Fibroblast of lung (primary cell): ENCODE results near the gene SSBP3. TPM values are rescaled to one million over a fixed set of nuclear protein-coding genes. Genes with fewer than 3 reads are reported as not detected.

ENCODE experiments used
- DNase-seq, 2 donors: peaks; one replicate each; pipeline versions ENCODE4 v3.0.0 to v3.0.0-alpha.2; 2010; ENCODE audit warnings: low read depth in 2 of 2
- H2AFZ ChIP-seq: 2 replicates; pipeline ENCODE4 v1.5.1; 2012; ENCODE audit warnings: low read length, control low read depth, inconsistent platforms
- H3K27ac ChIP-seq: 2 replicates; pipeline ENCODE4 v1.5.1; 2011; ENCODE audit warnings: low read length, control low read depth; ENCODE audit not compliant: insufficient read depth
- H3K27me3 ChIP-seq: 2 replicates; pipeline ENCODE4 v1.5.1; 2011; ENCODE audit warnings: mild to moderate bottlenecking, low read length; ENCODE audit not compliant: control insufficient read depth, insufficient read depth
- H3K36me3 ChIP-seq: 2 replicates; pipeline ENCODE4 v1.5.1; 2011; ENCODE audit warnings: low read length; ENCODE audit not compliant: control insufficient read depth, insufficient read depth
- H3K4me1 ChIP-seq: 2 replicates; pipeline ENCODE4 v1.5.1; 2011; ENCODE audit warnings: low read length; ENCODE audit not compliant: control insufficient read depth, insufficient read depth; ENCODE audit errors: extremely low read depth
- H3K4me2 ChIP-seq: 2 replicates; pipeline ENCODE4 v1.5.1; 2011; ENCODE audit warnings: low read length, control low read depth; ENCODE audit not compliant: insufficient read depth; ENCODE audit errors: extremely low read depth
- H3K4me3 ChIP-seq, 4 experiments: fragments of 200-600 bp in 1 of 4; sonication (generic) in 1 of 4; replicated peaks in 1 of 4; 2 replicates each; pipeline ENCODE4 v1.5.1; 2011 to 2016; ENCODE audit warnings: low read length in 4 of 4, low read depth in 3 of 4, mild to moderate bottlenecking in 3 of 4, control low read depth in 2 of 4, inconsistent platforms in 1 of 4, mixed read lengths in 1 of 4; ENCODE audit not compliant: insufficient read depth in 1 of 4; ENCODE audit errors: control extremely low read depth in 1 of 4
- H3K79me2 ChIP-seq: 2 replicates; pipeline ENCODE4 v1.5.1; 2012; ENCODE audit warnings: mild to moderate bottlenecking, low read length, inconsistent platforms; ENCODE audit not compliant: control insufficient read depth, insufficient read depth
- H3K9ac ChIP-seq: 2 replicates; pipeline ENCODE4 v1.5.1; 2011; ENCODE audit warnings: mild to moderate bottlenecking, low read length, control low read depth; ENCODE audit not compliant: insufficient read depth
- H3K9me3 ChIP-seq: 2 replicates; pipeline ENCODE4 v1.5.1; 2012; ENCODE audit warnings: low read depth, low read length; ENCODE audit not compliant: control insufficient read depth, insufficient read depth
- H4K20me1 ChIP-seq: 2 replicates; pipeline ENCODE4 v1.5.1; 2011; ENCODE audit warnings: low read length; ENCODE audit not compliant: control insufficient read depth, insufficient read depth; ENCODE audit errors: extremely low read depth
- CTCF ChIP-seq, 2 donors: IDR thresholded peaks in 1 of 2; conservative IDR thresholded peaks in 1 of 2; 1 replicate in 1 of 2; 2 replicates in 1 of 2; pipeline ENCODE4 v1.5.1; 2011 to 2012; ENCODE audit warnings: low read length in 2 of 2, control low read depth in 1 of 2, inconsistent platforms in 1 of 2, low read depth in 1 of 2, mild to moderate bottlenecking in 1 of 2
- EZH2 ChIP-seq: IDR thresholded peaks from 2 replicates; pipeline ENCODE4 v1.5.1; 2012; ENCODE audit warnings: low read length, control low read depth, mild to moderate bottlenecking; ENCODE audit errors: missing control alignments
- polyA plus RNA-seq, 2 donors: library from polyadenylated mRNA; depleted of rRNA in 1 of 2; stranded (reverse) in 1 of 2; unstranded in 1 of 2; fragments of >200 nt; gene quantifications; 2 replicates each; pipeline ENCODE4 v1.2.1, GENCODE V29; 2011 to 2012; ENCODE audit warnings: missing spikeins in 1 of 2
- total RNA-seq: library from RNA; depleted of rRNA; stranded (reverse); fragments of >200 nt; gene quantifications from 2 replicates; pipeline ENCODE4 v1.2.1, GENCODE V29; 2014

The SSBP3 gene
- total and polyA plus RNA-seq, 2 donors (not counting 1 experiment from before 2014, with no cell fraction given) = 9.4 to 26.4 TPM

- Histone ChIP-seq H3K4me2 (no peak overlapping the region), H2AFZ (no peak overlapping the region), H3K4me1 (peaks cover 23% of the 10 kb centered on the region), H3K36me3 (no peaks in the 10 kb centered on the region), H3K27ac (no peak overlapping the region), H4K20me1 (no peaks in the 10 kb centered on the region), H3K79me2 (no peaks in the 10 kb centered on the region), H3K27me3 (no peaks in the 10 kb centered on the region), H3K9ac (no peak overlapping the region), H3K9me3 (no peaks in the 10 kb centered on the region), H3K4me3 (no peak overlapping the region)
- TF ChIP-seq CTCF (conservative IDR thresholded peaks at IDR 0.05 in 1 of 2, IDR thresholded peaks at IDR 0.05 in 1 of 2; ENCODE audit: low read depth in 1 of 2, low read length in 2 of 2) (no peak), EZH2 (no peak)
- no peak for DNase-seq
Observed at GRCh38 chr1:54225378-54225777, 180.8 kb downstream of the SSBP3 start.

GRCh38 chr1:54224233-54224632 lies 182.0 kb downstream of the SSBP3 start:
- H3K27me3 ChIP-seq = no peaks in the 10 kb centered on the region
- no peaks in the 10 kb centered on the region for H4K20me1 ChIP-seq
- TF ChIP-seq CTCF (conservative IDR thresholded peaks at IDR 0.05 in 1 of 2, IDR thresholded peaks at IDR 0.05 in 1 of 2; ENCODE audit: low read depth in 1 of 2, low read length in 2 of 2) (no peak), EZH2 (no peak)
- no peaks in the 10 kb centered on the region for H3K79me2 ChIP-seq
- no peak overlapping the region for H3K9ac ChIP-seq
- H3K4me1 ChIP-seq = peaks cover 29% of the 10 kb centered on the region
- no peaks in the 10 kb centered on the region for H3K9me3 ChIP-seq
- no peaks in the 10 kb centered on the region for H3K36me3 ChIP-seq
- H3K4me3 ChIP-seq = no peak overlapping the region
- H3K4me2 ChIP-seq = no peak overlapping the region
- DNase-seq = no peak
- no peak overlapping the region for H2AFZ ChIP-seq
- H3K27ac ChIP-seq = no peak overlapping the region

- no peaks in the 10 kb centered on the region for H3K27me3 ChIP-seq
- TF ChIP-seq EZH2 = no peak
- no peak for TF ChIP-seq CTCF (conservative IDR thresholded peaks at IDR 0.05 in 1 of 2, IDR thresholded peaks at IDR 0.05 in 1 of 2; ENCODE audit: low read depth in 1 of 2, low read length in 2 of 2)
- H3K79me2 ChIP-seq = no peaks in the 10 kb centered on the region
- H3K36me3 ChIP-seq = no peaks in the 10 kb centered on the region
- no peak overlapping the region for H2AFZ ChIP-seq
- no peak overlapping the region for H3K27ac ChIP-seq
- H4K20me1 ChIP-seq = no peaks in the 10 kb centered on the region
- H3K4me3 ChIP-seq = no peak overlapping the region
- H3K4me1 ChIP-seq = peaks cover 31% of the 10 kb centered on the region
- no peaks in the 10 kb centered on the region for H3K9me3 ChIP-seq
- H3K9ac ChIP-seq = no peak overlapping the region
- DNase-seq = no peak
- H3K4me2 ChIP-seq = no peak overlapping the region
Observed at GRCh38 chr1:54223441-54224202, 182.6 kb downstream of the SSBP3 start.
